Omental fat pad (tissue), 4 donors: ENCODE results near the gene PDE4D. TPM values are rescaled to one million over a fixed set of nuclear protein-coding genes. Genes with fewer than 3 reads are reported as not detected.
"Not testable (repeated sequence)": the region's sequence is repeated elsewhere in the genome, so short reads cannot be mapped to it uniquely, and the experiment has no call there.

Experiments used
- ATAC-seq: fragments of 150-250 bp; one replicate; pipeline ENCODE4 v1.9.1; 2016; ENCODE audit warnings: mild to moderate bottlenecking, moderate library complexity; ENCODE audit not compliant: low FRiP score
- DNase-seq: peaks from one replicate; pipeline ENCODE4 v3.0.0-alpha.2; 2019; ENCODE audit warnings: low spot score
- total RNA-seq, 4 donors: library from RNA; depleted of rRNA; stranded (reverse); fragments of >200 nt; gene quantifications; one replicate each; pipeline ENCODE4 v1.1.0, GENCODE V29; 2016
- TF ChIP-seq, protein P1 (sequence below), 3 donors: fragments of 450-650 bp; IDR thresholded peaks; one replicate each; pipeline ENCODE4 v1.5.1; 2016 to 2017; ENCODE audit warnings: antibody characterized with exemption in 3 of 3, mild to moderate bottlenecking in 3 of 3, moderate library complexity in 2 of 3

PDE4D gene
- total RNA-seq, 4 donors from 2014 or later: 32.5 to 94.8 (median 43.2) TPM

- ATAC-seq (no peak), DNase-seq (no peak)
- TF ChIP-seq, protein P1, sequence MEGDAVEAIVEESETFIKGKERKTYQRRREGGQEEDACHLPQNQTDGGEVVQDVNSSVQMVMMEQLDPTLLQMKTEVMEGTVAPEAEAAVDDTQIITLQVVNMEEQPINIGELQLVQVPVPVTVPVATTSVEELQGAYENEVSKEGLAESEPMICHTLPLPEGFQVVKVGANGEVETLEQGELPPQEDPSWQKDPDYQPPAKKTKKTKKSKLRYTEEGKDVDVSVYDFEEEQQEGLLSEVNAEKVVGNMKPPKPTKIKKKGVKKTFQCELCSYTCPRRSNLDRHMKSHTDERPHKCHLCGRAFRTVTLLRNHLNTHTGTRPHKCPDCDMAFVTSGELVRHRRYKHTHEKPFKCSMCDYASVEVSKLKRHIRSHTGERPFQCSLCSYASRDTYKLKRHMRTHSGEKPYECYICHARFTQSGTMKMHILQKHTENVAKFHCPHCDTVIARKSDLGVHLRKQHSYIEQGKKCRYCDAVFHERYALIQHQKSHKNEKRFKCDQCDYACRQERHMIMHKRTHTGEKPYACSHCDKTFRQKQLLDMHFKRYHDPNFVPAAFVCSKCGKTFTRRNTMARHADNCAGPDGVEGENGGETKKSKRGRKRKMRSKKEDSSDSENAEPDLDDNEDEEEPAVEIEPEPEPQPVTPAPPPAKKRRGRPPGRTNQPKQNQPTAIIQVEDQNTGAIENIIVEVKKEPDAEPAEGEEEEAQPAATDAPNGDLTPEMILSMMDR (IDR thresholded peaks at IDR 0.05): no peak
Observed at GRCh38 chr5:59387127-59387526, 506.4 kb downstream of the PDE4D start.

GRCh38 chr5:59385700-59386099 is 507.8 kb downstream of the PDE4D start:
- ATAC-seq (no peak), DNase-seq (no peak)
- TF ChIP-seq, protein P1 (IDR thresholded peaks at IDR 0.05): no peak

GRCh38 chr5:59380350-59380951 is 513.1 kb downstream of the PDE4D start:
- ATAC-seq (no peak), DNase-seq (no peak)
- TF ChIP-seq, protein P1 (IDR thresholded peaks at IDR 0.05): no peak

DNA sequence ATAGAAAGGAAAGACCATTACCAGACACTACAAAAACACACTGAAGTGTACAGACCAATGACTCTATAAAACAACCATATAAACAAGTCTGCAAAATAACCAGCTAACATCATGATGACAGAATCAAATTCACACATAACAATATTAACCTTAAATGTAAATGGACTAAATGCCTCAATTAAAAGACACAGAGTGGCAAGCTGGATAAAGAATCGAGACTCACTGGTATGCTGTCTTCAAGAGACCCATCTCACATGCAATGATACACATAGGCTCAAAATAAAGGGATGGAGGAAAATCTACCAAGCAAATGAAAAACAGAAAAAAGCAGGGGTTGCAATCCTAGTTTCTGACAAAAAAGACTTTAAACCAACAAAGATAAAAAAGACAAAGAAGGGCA is 519.5 kb downstream of the PDE4D start:
- ATAC-seq, DNase-seq: not testable (repeated sequence)

- no peak for ATAC-seq
- TF ChIP-seq, protein P1 (IDR thresholded peaks at IDR 0.05): no peak
- DNase-seq: no peak
Observed at GRCh38 chr5:59371525-59372127, 521.9 kb downstream of the PDE4D start.

- TF ChIP-seq, protein P1 (IDR thresholded peaks at IDR 0.05): no peak
- DNase-seq (no peak), ATAC-seq (no peak)
Observed at GRCh38 chr5:59368951-59369350, 524.6 kb downstream of the PDE4D start.

DNA sequence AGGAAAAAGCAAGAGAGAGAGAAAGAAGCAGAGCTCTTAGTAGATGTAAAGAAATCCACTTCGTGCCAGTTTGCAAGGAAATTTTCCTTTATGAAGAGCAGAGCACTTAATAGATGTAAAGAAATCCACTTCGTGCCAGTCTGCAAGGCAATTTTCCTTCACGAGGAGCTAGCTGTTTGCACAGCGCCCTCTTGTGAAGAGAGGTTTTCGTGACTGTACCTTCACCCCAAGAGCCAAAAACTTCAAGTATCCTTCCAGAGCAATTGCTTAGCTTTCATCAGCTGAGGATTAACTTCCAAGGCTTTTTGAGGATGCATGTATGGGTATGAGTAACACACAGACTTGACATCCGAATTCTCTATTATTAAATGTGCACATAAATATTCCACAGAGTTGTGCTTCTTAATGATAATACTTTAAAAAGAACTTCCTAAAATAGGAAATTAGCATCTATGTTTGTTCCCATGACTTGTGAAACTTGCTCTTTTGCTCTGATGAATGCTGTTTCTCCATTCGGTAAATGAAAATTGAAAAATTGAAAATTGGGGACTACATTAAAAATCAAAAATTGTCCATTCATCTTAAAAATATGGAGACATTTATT is 525.6 kb downstream of the PDE4D start:
- ATAC-seq (peak; percentile 57), DNase-seq (no peak)
- TF ChIP-seq, protein P1 (IDR thresholded peaks at IDR 0.05): no peak
